IMR-90 (cell line): ENCODE results near the gene BRD4. TPM values are rescaled to one million over a fixed set of nuclear protein-coding genes. Genes with fewer than 3 reads are reported as not detected.

Source experiments
- ATAC-seq: fragments of 200-7000 bp; cut with Tn5 transposase; 2 replicates; pipeline ENCODE4 v1.9.1; 2020; ENCODE audit warnings: low read depth, mild to moderate bottlenecking, moderate library complexity
- BruUV-seq: library from RNA; stranded (reverse); fragments of 400-500 nt; replicated peaks from 2 replicates; lab custom pipeline; 2021; lab: Mats Ljungman, UMichigan
- CTCF ChIA-PET: fragments of 300-600 bp; formaldehyde crosslinking; extraction: SDS; loops from one replicate; lab custom pipeline; 2021; ENCODE audit warnings: antibody characterized with exemption; lab: Yijun Ruan, JAX
- POLR2A ChIA-PET: fragments of 300-600 bp; sonication (Branson Sonifier 250); formaldehyde crosslinking; loops from one replicate; lab custom pipeline; 2022; ENCODE audit warnings: antibody characterized with exemption; ENCODE audit not compliant: unreplicated experiment; lab: Charles Lee
- DNase-seq: peaks from one replicate; pipeline ENCODE4 v3.0.0; 2013
- H2AFZ ChIP-seq: replicated peaks from 2 replicates; pipeline ENCODE3; 2013; ENCODE audit warnings: low read length, mild to moderate bottlenecking; ENCODE audit not compliant: poor library complexity
- H2AK5ac ChIP-seq: 2 replicates; pipeline ENCODE4 v1.6.1; 2013; ENCODE audit warnings: low read depth, low read length, inconsistent platforms
- H2AK9ac ChIP-seq: replicated peaks from 2 replicates; pipeline ENCODE3; 2013; ENCODE audit warnings: mild to moderate bottlenecking, low read depth, low read length, moderate library complexity; ENCODE audit not compliant: poor library complexity
- H2BK120ac ChIP-seq: 2 replicates; pipeline ENCODE4 v1.6.1; 2013; ENCODE audit warnings: low read depth, low read length, inconsistent platforms
- H2BK15ac ChIP-seq: 3 replicates; pipeline ENCODE4 v1.6.1; 2013; ENCODE audit warnings: low read depth, low read length, inconsistent platforms
- H2BK20ac ChIP-seq: 2 replicates; pipeline ENCODE4 v1.6.1; 2013; ENCODE audit warnings: low read depth, mild to moderate bottlenecking, inconsistent platforms, low read length, moderate library complexity
- H2BK5ac ChIP-seq: 2 replicates; pipeline ENCODE4 v1.6.1; 2013; ENCODE audit warnings: mild to moderate bottlenecking, low read depth, low read length, inconsistent platforms; ENCODE audit not compliant: poor library complexity, severe bottlenecking
- H3K14ac ChIP-seq: replicated peaks from 2 replicates; pipeline ENCODE4 v1.6.1; 2013; ENCODE audit warnings: low read depth, low read length, inconsistent platforms
- H3K18ac ChIP-seq: 2 replicates; pipeline ENCODE4 v1.6.1; 2013; ENCODE audit warnings: low read depth, low read length, control low read depth
- H3K23ac ChIP-seq: 2 replicates; pipeline ENCODE4 v1.6.1; 2013; ENCODE audit warnings: low read depth, low read length, inconsistent platforms
- H3K27ac ChIP-seq: 2 replicates; pipeline ENCODE4 v1.5.1; 2013; ENCODE audit warnings: mild to moderate bottlenecking, control low read depth, low read length; ENCODE audit not compliant: insufficient read depth
- H3K27me3 ChIP-seq: 2 replicates; pipeline ENCODE4 v1.6.1; 2013; ENCODE audit warnings: low read length; ENCODE audit not compliant: control insufficient read depth, insufficient read depth
- H3K36me3 ChIP-seq: 2 replicates; pipeline ENCODE4 v1.6.1; 2013; ENCODE audit warnings: low read length, mixed read lengths; ENCODE audit not compliant: control insufficient read depth, insufficient read depth
- H3K4ac ChIP-seq: 2 replicates; pipeline ENCODE4 v1.6.1; 2013; ENCODE audit warnings: low read depth, low read length, inconsistent platforms
- H3K4me1 ChIP-seq: 2 replicates; pipeline ENCODE4 v1.6.1; 2013; ENCODE audit warnings: low read length, mixed read lengths; ENCODE audit not compliant: control insufficient read depth, insufficient read depth
- H3K4me2 ChIP-seq: 2 replicates; pipeline ENCODE4 v1.6.1; 2013; ENCODE audit warnings: low read depth, mild to moderate bottlenecking, control low read depth, low read length, moderate library complexity
- H3K4me3 ChIP-seq: 2 replicates; pipeline ENCODE4 v1.5.1; 2013; ENCODE audit warnings: low read depth, mild to moderate bottlenecking, control low read depth, low read length, moderate library complexity; ENCODE audit not compliant: insufficient read depth
- H3K56ac ChIP-seq: 2 replicates; pipeline ENCODE4 v1.6.1; 2013; ENCODE audit warnings: low read length, inconsistent platforms; ENCODE audit not compliant: insufficient read depth; ENCODE audit errors: extremely low read depth
- H3K79me1 ChIP-seq, 2 experiments: 2 replicates each; pipeline ENCODE4 v1.6.1; 2013; ENCODE audit warnings: low read length in 2 of 2, inconsistent platforms in 1 of 2, low read depth in 1 of 2
- H3K9ac ChIP-seq: 2 replicates; pipeline ENCODE4 v1.6.1; 2013; ENCODE audit warnings: low read depth, low read length, control low read depth
- H3K9me1 ChIP-seq: 2 replicates; pipeline ENCODE4 v1.6.1; 2013; ENCODE audit warnings: low read length, inconsistent platforms; ENCODE audit not compliant: insufficient read depth
- H3K9me3 ChIP-seq: 2 replicates; pipeline ENCODE4 v1.6.1; 2013; ENCODE audit warnings: low read length; ENCODE audit not compliant: control insufficient read depth, insufficient read depth
- H4K20me1 ChIP-seq: 2 replicates; pipeline ENCODE4 v1.6.1; 2013; ENCODE audit warnings: low read length, inconsistent platforms; ENCODE audit not compliant: insufficient read depth
- H4K5ac ChIP-seq: 2 replicates; pipeline ENCODE4 v1.6.1; 2013; ENCODE audit warnings: mild to moderate bottlenecking, low read depth, low read length, control low read depth
- H4K8ac ChIP-seq, 2 experiments: 2 replicates each; pipeline ENCODE4 v1.6.1; 2013; ENCODE audit warnings: low read depth in 2 of 2, low read length in 2 of 2, control low read depth in 1 of 2, inconsistent platforms in 1 of 2
- H4K91ac ChIP-seq: 2 replicates; pipeline ENCODE4 v1.6.1; 2013; ENCODE audit warnings: low read depth, low read length, inconsistent platforms; ENCODE audit not compliant: insufficient read depth
- WGBS, 2 experiments: methylation state at CpG; one replicate each; pipeline versions ENCODE4 v1.1.5 to v1.1.7; 2013; ENCODE audit warnings: missing lambda C conversion rate in 2 of 2; ENCODE audit not compliant: insufficient read length in 1 of 2; ENCODE audit errors: extremely low coverage in 2 of 2; 5-methylcytosine and 5-hydroxymethylcytosine counted together
- dilution Hi-C: fragments of 300-500 bp; cut with HindIII; formaldehyde crosslinking; loops from one replicate; pipeline ENCODE4 v1.14.3; 2018; ENCODE audit warnings: low sequenced_read_pairs; ENCODE audit not compliant: unreplicated experiment
- in situ Hi-C: fragments of 300-500 bp; cut with MboI; formaldehyde crosslinking; loops from 3 replicates; pipeline ENCODE4 v1.14.3; 2019; ENCODE audit warnings: low sequenced_read_pairs, inconsistent platforms, mixed read lengths
- intact Hi-C: fragments of 100-400 bp; cut with micrococcal nuclease; formaldehyde crosslinking; loops from 2 replicates; pipeline ENCODE4 v1.10.0; 2022
- polyA plus RNA-seq, 3 experiments: library from polyadenylated mRNA; depleted of rRNA; stranded (reverse); fragments of >200 nt; gene quantifications; 2 replicates each; pipeline ENCODE4 v1.2.3, GENCODE V29; 2012; ENCODE audit warnings: low replicate concordance in 1 of 3
- total RNA-seq: library from RNA; depleted of rRNA; stranded (reverse); fragments of >200 nt; gene quantifications from 2 replicates; pipeline ENCODE4 v1.2.3, GENCODE V29; 2012
- TF ChIP-seq, protein P1 (sequence below): fragments of 150-350 bp; IDR thresholded peaks from 2 replicates; pipeline ENCODE4 v1.6.1; 2017; ENCODE audit warnings: mild to moderate bottlenecking, antibody characterized with exemption, low read length, low read depth

The BRD4 gene
- total and polyA plus RNA-seq, 2 of the 4 experiments (the other 2 are of a cell fraction) = 7.0 to 21.1 TPM

DNA sequence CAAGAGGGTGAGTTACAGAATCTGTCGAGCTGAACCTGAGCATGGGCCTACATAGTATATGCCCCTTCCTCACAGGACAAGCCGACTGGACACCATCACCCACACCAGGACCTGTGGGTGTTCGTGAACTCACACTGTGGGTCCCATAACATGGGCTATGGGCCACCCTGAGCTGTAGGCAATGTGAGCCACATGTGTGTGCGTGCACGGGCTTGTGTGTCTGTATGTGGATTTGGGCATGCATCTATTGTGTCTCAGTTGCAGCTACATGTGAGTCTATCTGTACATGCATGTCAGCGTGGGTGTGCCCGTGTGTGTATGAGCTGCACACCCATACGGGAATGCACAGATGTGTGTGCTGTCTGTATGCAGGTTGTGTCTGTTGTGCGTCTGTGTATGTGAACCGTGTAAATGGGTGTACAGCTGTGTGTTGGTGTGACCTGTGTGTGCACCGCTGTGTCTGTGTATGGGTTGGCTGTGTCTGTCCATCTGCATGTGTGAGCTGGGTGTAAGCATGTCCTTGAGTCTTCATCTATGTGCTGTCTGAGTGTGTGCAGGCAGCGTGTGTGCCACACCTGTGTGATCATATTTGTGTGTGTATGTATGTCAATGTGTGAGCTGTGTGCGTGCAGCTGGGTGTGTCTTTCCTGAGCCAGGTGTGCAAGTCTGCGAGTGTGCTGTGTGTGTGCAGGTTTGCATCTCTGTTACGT, 133.2 kb downstream of the BRD4 start:
- Histone ChIP-seq H3K4me1 (peaks cover 15% of the 10 kb centered on the region), H3K9me1 (peaks cover 11% of the 10 kb centered on the region), H2BK120ac (no peak overlapping the region), H2AK5ac (peak overlapping the region; percentile 85), H4K8ac (no peak overlapping the region), H3K27me3 (no peaks in the 10 kb centered on the region), H2AFZ (no peak overlapping the region), H3K36me3 (peaks cover 5% of the 10 kb centered on the region), H3K56ac (no peak overlapping the region), H3K18ac (no peak overlapping the region), H3K27ac (no peak overlapping the region), H3K4me2 (peak overlapping the region; percentile 35), H2BK15ac (no peak overlapping the region), H3K23ac (peak overlapping the region; percentile 80), H3K4ac (peak overlapping the region; percentile 27; the same call in 1 of the 2 replicates), H3K4me3 (peak overlapping the region; percentile 95), H4K20me1 (peaks cover 15% of the 10 kb centered on the region), H4K5ac (no peak overlapping the region), H2BK5ac (no peak overlapping the region), H3K79me1 (peaks cover 14 to 48% of the 10 kb centered on the region in 2 experiments), H2AK9ac (peak overlapping the region; percentile 39), H3K9me3 (no peaks in the 10 kb centered on the region), H2BK20ac (no peak overlapping the region), H3K14ac (peak overlapping the region; percentile 82), H4K91ac (no peak overlapping the region; the same call in 1 of the 2 replicates), H3K9ac (peak overlapping the region; percentile 13; the same call in 1 of the 2 replicates)
- intact Hi-C loops (loop anchor here (5.0 kb wide), 1 partner anchor 53 kb away; no protein-coding TSS in a partner anchor), in situ Hi-C loops (no loop called here), dilution Hi-C loops (no loop called here)
- BruUV-seq = no TSS peak
- TF ChIP-seq, protein P1, sequence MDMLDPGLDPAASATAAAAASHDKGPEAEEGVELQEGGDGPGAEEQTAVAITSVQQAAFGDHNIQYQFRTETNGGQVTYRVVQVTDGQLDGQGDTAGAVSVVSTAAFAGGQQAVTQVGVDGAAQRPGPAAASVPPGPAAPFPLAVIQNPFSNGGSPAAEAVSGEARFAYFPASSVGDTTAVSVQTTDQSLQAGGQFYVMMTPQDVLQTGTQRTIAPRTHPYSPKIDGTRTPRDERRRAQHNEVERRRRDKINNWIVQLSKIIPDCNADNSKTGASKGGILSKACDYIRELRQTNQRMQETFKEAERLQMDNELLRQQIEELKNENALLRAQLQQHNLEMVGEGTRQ = no peak
- no peak for DNase-seq
- 80% methylated on average over 7 of the region's 15 CpGs; no CpG with 5 or more reads in 1 of the 2 experiments for WGBS, 2 experiments
- POLR2A ChIA-PET = interaction anchor here (0.6 kb wide), 1 partner anchor 50 kb away, joined by 3 read pairs; no protein-coding TSS in a partner anchor
- CTCF ChIA-PET = no interaction called here
- no peak for ATAC-seq
